Prostate gland (tissue), 2 donors: Measurements from ENCODE around the gene ASPA.
"Not testable (repeated sequence)": the region's sequence is repeated elsewhere in the genome, so short reads cannot be mapped to it uniquely, and the experiment has no call there.

Experiments
- CTCF ChIP-seq, 4 experiments: fragments of 200-600 bp in 2 of 4; fragments of 450-650 bp in 2 of 4; sonication (generic) in 2 of 4; IDR thresholded peaks; 1 replicate in 3 of 4; 2 replicates in 1 of 4; pipeline ENCODE4 v1.5.1; 2016 to 2019; ENCODE audit warnings: antibody characterized with exemption in 4 of 4, mild to moderate bottlenecking in 2 of 4, moderate library complexity in 2 of 4
- POLR2A ChIP-seq: fragments of 450-650 bp; IDR thresholded peaks from one replicate; pipeline ENCODE4 v1.6.1; 2016; ENCODE audit warnings: antibody characterized with exemption, mild to moderate bottlenecking
- POLR2AphosphoS5 ChIP-seq: sonication (generic); formaldehyde crosslinking; IDR thresholded peaks from one replicate; pipeline ENCODE4 v1.6.1; 2017; ENCODE audit warnings: antibody characterized with exemption

GRCh38 chr17:3466355-3466754 lies 9.4 kb upstream of the ASPA start:
- TF ChIP-seq CTCF (IDR thresholded peaks at IDR 0.05); POLR2AphosphoS5; POLR2A: not testable (repeated sequence)
